ACHN (cell line): ENCODE data around the gene ACVR1B.

ENCODE experiments used
- DNase-seq: peaks from one replicate; pipeline ENCODE4 v3.0.0-alpha.2; 2015
- in situ Hi-C: cut with HindIII; loops from 2 replicates; pipeline ENCODE4 v1.10.0; 2017; ENCODE audit warnings: low sequenced_read_pairs, low pct_ligation_motif_present, low pct_unique_long_range_greater_than_20kb

The ACVR1B gene

DNA sequence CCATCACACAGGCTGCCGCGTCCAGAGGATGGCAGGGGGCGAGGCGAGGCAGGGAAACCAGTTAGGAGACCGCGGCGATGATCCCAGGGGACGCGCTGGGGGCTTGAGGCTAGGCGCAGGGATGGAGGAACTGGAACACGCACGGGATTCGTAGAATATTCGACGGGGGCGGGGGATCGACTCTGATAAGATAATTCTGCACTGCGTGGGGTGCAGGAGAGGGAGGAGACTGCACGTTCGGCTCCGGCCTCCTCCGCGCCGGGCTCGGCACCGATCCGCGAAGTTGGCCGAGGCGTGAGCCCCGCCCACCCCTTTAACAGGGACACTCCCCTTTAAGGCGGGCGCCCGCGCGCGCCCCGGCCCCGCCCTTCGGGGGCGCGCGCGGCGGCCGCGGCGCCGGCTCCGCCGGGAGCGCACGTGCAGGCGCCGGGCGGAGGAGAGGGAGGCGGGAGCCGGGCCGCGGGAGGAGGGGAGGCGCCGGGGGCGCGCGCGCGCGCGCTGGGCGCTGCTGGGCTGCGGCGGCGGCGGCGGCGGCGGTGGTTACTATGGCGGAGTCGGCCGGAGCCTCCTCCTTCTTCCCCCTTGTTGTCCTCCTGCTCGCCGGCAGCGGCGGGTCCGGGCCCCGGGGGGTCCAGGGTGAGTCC lies at the start of gene ACVR1B:
Gene ACVR1B, plus strand, starts transcription at position 501 of the 644 bp plus-strand sequence. Its CDS starts 45 bp downstream, at position 546.
- DNase-seq = peak; percentile 93
- in situ Hi-C loops = no loop called here

DNA sequence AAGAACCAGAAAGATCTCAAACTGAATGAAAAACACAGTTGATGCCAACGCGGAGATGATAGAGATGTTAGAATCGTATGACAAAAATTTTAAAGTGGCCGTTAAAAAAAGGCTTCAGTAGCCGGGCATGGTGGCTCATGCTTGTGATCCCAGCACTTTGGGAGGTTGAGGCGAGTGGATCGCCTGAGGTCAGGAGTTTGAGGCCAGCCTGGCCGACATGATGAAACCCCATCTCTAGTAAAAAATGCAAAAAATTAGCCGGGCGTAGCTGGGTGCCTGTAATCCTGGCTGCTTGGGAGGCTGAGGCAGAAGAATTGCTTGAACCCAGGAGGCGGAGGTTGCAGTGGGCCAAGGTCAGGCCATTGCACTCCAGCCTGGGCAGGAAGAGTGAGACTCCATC lies 49.6 kb upstream of the ACVR1B start:
- DNase-seq = no peak
- in situ Hi-C loops = no loop called here

DNA sequence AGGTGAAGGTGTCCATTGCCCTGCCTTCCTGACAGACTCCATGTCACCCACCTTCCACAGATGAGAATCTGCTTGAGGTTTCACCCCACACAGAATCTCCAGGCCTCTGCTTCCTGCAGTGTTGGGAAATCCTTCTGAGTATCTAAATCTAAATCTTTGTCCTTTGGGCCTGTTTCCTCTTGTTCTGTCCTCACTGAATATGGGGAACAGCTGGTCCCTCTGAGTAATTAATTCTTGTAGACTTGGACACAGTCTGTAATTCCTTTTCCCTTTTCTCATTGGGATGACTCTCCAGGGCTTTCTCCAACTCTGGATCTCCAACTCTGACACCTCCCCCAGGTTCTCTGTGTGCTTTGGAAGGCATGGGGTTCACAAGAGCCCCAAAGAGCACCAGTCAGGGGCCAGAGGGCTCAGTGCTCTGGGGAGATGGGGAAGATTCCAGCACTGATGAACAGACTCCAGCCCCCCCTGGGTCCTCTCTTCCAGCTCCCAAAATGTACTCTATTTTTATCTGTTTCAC lies 46.5 kb upstream of the ACVR1B start:
- DNase-seq = no peak
- in situ Hi-C loops = no loop called here

DNA sequence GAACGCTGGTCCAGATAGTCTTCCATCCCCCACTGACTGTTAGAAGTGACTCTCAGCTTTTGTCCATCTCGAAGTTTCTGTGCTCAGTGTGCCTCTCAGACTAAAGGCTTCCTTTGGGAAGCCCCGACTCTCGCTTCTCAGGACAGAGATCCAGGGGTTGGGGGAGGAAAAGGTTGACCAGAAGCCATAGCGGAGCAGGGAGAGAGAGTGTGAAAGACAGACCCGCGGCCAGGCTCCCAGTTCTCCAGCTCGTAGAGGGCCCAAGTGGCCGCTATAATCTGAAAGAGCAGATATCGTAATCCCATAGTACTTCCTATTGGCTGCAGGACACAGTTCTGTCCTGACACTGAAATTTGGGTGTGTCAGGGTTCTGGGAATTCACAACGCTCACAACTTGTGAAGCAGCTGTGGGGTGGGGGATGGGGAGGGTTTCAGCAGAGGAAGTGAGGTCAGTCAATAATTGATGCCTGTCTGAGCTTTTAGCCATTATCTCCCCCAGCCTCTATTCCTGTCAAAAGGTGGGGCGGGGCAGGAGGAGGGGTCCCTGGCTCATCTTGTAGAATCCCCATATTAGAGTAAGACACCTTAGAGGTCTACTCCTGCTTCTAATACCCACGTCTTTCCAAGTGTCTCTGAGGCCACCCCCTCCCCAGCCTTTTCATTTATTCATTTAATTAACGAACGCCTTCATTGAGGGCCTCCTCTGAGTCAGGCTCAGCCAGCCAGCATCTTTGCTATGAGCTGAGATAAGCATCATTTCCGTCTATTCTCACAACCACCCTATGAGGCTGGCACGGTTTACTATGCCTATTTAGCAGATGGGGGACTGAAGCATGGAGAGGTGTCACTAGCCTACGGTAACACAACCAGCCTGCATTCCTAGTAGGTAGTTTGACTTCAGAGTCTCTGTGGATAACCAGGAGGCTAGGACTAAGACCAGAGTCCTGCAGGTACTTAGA lies 45.7 kb upstream of the ACVR1B start:
- in situ Hi-C loops = no loop called here
- no peak for DNase-seq

DNA sequence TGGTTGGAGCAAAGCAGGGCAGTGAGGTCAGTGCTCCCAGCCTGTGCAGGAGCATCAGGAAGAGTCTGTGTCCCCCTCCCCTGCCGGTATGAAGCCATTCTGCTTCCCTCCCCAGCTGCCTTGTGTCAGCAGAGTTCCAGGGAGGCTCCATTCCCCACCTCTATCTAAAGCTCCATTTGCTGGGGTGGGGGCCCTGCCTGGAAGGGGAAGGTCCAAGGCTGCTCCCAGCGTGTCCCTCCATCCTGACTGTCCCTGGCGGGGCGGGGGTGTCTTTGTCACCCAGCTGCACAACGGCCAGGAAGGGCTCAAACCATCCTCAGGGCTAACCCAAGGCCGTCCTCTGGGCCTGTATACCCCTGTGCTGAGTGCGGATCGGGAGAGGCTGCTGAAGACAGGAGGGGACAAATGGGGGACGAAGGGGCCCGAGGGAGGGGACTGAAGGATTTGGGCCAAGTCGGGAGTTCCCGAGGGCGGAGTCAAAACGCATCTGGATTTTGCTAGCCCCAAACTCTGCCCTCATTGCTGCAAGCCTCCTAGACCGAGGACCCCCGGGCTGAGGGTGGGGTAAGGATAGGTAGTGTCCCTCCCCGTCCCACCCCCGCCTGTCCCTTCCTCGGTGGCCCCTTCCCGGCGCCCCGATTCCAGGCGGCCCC lies 44.9 kb upstream of the ACVR1B start:
- in situ Hi-C loops = no loop called here
- no peak for DNase-seq

DNA sequence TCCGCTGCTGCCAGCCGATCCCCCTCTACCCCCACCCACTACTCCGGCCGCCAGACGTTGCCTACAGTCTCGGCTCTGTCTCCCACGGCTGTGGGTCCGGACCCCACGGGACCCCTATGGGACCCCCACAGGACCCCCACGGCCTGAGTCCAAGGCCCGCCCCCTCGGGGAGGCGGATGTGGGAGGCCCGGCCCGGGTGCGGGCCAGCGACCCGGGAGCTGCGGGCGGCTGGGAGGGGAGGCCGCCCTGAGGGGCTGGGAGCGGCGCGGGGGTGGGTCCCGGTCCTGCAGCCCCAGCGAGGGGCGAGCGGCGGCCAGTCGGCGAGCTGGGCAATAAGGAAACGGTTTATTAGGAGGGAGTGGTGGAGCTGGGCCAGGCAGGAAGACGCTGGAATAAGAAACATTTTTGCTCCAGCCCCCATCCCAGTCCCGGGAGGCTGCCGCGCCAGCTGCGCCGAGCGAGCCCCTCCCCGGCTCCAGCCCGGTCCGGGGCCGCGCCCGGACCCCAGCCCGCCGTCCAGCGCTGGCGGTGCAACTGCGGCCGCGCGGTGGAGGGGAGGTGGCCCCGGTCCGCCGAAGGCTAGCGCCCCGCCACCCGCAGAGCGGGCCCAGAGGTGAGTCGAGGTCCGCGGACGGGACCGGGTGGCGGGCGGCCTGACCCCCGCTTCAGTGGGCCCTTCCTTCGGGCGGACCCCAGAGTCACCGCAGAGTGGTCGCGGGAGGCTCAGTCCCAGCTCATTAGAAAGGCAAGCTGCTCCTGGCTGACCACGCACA lies 44.2 kb upstream of the ACVR1B start, which contains the start of gene ACVRL1:
Gene ACVRL1, plus strand, starts transcription at position 422 of the 773 bp plus-strand sequence. CDS start 4,971 bp downstream, outside the sequence.
- no peak for DNase-seq
- in situ Hi-C loops = no loop called here

DNA sequence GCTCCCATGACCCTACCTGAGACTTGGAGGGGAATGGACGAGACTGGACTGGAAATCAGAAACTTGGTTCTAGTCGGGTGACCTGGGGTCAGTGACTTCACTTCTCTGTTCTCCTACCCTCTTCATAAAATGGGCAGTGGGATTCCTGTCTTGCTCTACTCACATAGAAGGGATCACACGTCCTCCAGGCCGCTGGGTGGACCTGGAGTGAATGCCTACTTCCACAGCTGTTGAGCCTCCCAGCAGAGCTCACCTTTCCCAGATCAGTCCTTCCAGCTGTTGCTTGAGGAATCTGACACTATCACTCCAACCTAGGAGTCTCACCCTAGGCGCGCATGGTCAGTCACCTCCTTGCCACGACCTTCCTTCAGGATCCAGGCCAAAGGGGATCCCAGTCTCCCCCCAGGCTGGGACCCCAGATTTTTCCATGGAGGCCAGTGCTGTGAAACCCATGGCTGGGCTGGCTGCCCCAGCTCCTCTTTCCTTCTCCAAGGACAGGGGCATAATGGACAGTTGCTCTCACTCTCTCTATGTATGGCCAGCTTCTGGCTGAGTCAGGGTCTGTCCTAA lies 43.6 kb upstream of the ACVR1B start:
- no peak for DNase-seq
- in situ Hi-C loops = no loop called here

DNA sequence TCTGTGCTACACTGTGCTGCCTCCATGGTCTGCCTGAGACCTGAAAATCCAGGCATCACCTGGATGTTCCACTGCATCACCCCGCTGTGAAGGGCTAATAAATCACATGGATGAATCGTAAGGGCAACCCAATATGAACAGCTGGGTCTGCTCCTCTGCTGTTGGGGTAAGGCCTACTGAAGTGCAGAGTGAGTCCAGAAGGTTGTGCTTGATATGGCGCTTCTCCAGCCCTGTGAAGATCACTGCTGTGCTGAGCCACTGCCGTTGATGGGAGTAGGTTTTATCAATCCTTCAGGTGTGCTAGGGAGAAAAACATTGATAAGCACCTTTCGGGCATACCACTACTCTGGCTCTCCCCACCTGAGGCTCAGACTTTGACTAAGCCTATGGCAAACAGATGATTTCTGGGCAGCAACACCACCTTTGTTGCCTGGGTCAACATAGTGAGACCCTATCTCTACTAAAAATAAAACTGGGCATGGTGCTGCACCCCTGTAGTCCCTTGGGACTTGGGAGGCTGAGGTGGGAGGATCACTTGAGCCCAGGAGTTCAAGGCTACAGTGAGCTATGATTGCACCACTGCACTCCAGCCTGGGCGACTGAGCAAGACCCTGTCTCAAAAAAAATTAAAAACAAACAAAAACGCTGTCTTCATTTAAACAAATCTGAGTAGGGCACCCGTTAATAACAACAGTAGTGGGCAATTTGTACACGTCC lies 42.5 kb upstream of the ACVR1B start:
- in situ Hi-C loops = no loop called here
- no peak for DNase-seq

DNA sequence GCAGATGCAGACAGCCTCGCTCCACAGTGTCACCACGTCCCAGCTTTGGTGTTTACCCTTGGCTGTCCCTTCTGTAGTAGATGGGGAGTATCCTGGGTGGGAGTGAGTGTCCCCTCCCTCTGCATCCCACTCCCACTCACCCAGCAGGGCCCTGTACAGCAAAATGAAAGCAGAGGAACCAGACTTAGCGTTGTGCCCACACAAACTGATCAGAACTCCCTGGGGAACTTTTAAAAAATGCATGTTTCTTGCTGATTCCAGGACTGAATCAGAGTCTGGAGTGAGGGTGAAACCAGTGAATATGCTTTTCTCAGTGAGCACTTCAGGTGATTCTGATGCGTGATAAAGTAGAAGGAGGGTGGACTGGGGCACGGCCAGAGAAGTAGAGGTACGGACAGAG lies 41.3 kb upstream of the ACVR1B start:
- no peak for DNase-seq
- in situ Hi-C loops = no loop called here

DNA sequence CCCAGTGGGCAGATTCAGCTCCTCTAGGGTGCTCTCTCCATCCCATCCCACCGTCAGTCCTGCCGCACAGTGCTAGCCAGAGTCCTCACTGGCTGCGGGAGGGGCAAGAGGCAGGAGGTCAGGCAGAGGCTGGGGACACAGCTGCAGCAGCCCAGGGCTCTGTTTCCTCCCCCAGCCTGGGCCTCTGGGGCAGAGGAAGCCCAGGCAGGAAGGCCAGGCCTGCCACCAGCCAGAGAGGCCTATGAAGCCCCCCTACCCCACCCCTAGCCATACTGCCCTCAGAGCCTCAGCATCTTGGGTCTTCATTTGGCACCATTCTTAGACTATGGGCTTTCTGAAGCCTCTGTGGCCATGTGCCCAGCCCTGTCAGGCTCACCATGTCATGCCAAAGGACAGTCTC lies 40.8 kb upstream of the ACVR1B start:
- in situ Hi-C loops = no loop called here
- DNase-seq = no peak

DNA sequence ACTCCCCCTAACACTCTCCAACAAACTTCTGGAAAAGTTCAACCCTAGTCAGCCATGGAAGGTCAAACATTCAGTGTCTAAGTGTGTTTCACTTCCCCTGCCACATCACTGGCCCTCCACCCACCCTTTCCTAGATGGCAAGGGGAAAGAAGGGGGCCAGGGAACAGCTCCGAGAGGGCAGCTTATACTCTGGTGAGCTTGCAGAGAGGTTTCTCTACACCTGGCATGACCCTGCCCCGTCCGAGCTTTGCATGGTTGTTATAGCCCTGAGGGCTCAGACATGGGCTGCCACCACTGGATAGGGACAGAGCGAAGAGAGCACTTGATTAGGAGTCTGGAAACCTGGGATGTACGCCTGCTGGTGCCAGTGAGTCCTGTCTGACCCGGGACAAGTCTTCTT lies 40.2 kb upstream of the ACVR1B start:
- DNase-seq = no peak
- in situ Hi-C loops = no loop called here

DNA sequence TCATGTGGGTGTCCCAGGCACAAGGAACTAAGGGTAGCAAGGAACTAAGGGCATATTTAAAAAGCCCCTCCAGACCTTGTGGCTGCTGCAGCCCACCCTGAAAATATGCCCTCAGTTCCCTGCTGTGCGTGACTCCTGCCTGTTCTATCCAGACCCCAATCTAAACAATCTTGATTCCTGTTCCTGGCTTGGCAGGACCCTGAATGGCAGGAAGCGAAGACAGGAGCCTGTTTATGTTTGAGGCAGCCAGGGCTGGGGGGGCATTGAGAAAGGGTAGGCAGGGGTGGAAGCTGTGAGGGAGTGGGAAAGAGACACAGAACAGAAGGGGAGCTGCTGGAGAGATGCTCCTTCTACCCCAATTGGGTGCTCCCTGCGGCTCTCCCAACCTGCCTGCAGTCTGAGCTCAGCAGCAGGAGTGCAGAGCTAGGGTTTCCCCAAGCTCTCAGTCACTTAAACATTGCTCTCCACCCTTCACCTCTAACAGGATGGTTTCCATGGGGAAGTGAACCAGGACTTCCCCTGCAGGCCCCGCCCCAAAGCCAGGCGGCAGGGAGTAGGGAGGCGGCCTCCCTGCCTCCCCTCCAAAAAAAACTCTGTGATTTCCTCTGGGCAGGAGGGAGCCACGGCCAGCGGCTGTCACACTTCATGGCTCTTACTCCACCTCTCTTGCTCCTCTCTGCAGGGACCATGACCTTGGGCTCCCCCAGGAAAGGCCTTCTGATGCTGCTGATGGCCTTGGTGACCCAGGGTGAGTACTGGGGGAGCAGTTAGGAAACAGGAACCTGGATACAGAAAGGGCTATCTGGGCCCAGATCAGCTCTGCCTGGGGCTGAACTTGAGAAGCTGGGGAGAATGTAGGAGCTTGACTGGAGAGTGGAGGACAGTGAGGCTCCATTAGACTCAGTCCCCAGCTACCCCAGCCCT lies 39.4 kb upstream of the ACVR1B start:
- in situ Hi-C loops = no loop called here
- DNase-seq = no peak

DNA sequence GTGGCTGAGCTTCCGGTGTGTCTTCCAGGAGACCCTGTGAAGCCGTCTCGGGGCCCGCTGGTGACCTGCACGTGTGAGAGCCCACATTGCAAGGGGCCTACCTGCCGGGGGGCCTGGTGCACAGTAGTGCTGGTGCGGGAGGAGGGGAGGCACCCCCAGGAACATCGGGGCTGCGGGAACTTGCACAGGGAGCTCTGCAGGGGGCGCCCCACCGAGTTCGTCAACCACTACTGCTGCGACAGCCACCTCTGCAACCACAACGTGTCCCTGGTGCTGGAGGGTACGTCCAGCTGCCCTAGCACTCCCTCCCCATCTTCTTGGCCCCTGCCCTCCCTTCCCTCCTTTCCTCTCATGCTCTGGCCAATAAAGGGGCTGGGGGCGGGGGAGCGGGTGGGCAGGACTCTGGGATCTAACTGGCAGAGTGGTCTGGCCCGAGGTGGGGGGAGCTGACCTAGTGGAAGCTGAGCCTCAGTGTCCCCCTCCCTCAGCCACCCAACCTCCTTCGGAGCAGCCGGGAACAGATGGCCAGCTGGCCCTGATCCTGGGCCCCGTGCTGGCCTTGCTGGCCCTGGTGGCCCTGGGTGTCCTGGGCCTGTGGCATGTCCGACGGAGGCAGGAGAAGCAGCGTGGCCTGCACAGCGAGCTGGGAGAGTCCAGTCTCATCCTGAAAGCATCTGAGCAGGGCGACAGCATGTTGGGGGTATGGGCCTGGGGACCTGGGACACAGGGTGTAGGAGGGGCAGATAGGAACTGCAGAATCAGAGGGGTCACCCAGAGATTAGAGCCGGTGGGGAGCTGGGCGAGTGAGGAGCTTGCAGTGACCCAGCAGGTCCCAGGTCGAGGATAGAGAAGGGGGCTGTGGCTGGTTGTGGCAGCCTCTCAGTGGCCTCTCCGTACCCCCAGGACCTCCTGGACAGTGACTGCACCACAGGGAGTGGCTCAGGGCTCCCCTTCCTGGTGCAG lies 38.1 kb upstream of the ACVR1B start:
- in situ Hi-C loops = no loop called here
- DNase-seq = no peak

DNA sequence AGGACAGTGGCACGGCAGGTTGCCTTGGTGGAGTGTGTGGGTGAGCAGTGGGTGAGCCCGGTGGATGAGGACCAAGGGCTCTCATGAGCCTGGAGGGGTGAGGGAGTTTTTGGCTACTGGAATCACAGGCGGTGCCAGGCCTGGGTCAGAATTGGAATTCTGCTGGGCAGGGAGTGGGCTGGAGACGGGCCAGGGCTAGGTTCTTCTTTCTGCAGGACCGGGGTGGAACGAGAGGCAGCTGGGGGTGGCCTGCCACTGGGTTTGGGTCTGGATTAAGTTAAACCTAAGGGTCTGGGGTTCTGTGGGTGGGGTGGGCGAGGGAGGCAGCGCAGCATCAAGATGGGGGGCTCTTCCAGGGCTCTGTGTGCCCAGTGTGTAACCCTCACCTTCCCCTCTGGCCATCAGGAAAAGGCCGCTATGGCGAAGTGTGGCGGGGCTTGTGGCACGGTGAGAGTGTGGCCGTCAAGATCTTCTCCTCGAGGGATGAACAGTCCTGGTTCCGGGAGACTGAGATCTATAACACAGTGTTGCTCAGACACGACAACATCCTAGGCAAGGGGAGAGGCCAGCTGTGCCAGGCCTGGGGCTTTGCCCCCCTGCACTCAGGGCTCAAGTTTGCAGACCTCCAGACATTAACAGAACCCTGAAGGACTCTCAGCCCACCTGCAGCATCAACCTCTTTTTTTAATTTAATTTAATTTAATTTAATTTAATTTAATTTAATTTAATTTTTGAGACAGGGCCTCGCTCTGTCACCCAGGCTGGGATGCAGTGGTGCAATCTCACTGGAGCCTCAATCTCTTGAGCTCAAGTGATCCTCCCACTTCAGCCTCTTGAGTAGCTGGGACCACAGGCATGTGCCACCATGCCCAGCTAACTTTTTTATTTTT lies 37.2 kb upstream of the ACVR1B start:
- in situ Hi-C loops = no loop called here
- DNase-seq = no peak
